ENCODE results near the gene NTRK3.

- TF ChIP-seq CTCF (IDR thresholded peaks at IDR 0.05 in 8 of 11, conservative IDR thresholded peaks at IDR 0.05 in 3 of 11) (no peak), POLR2A (IDR thresholded peaks at IDR 0.05) (no peak), POLR2AphosphoS5 (IDR thresholded peaks at IDR 0.05) (no peak)
Measured at GRCh38 chr15:88049506-88049905, 207.0 kb downstream of the NTRK3 start.
